ENCODE data around the gene PTPRT. TPM values are rescaled to one million over a fixed set of nuclear protein-coding genes. Genes with fewer than 3 reads are reported as not detected.

PTPRT gene
- total RNA-seq, 1 donor from 2014 or later = not detected

GRCh38 chr20:43178080-43178479 lies 11.6 kb downstream of the PTPRT start:
- no peak for TF ChIP-seq CTCF (IDR thresholded peaks at IDR 0.05)
- Mint-ChIP-seq H3K27ac (ENCODE audit: unreplicated experiment) (no peak overlapping the region), H3K9me3 (ENCODE audit: low read depth) (no peaks in the 10 kb centered on the region), H3K36me3 (ENCODE audit: low read depth) (no peaks in the 10 kb centered on the region), H3K4me3 (ENCODE audit: unreplicated experiment) (no peak overlapping the region), H3K4me1 (ENCODE audit: low read depth) (no peaks in the 10 kb centered on the region), H3K27me3 (ENCODE audit: low read depth) (peaks cover 3% of the 10 kb centered on the region)
- DNase-seq (ENCODE audit: low spot score) = no peak

- Mint-ChIP-seq H3K27ac (ENCODE audit: unreplicated experiment) (no peak overlapping the region), H3K4me1 (ENCODE audit: low read depth) (no peaks in the 10 kb centered on the region), H3K36me3 (ENCODE audit: low read depth) (no peaks in the 10 kb centered on the region), H3K4me3 (ENCODE audit: unreplicated experiment) (no peak overlapping the region), H3K27me3 (ENCODE audit: low read depth) (peaks cover 3% of the 10 kb centered on the region), H3K9me3 (ENCODE audit: low read depth) (no peaks in the 10 kb centered on the region)
- no peak for DNase-seq (ENCODE audit: low spot score)
- no peak for TF ChIP-seq CTCF (IDR thresholded peaks at IDR 0.05)
Measured at GRCh38 chr20:43176726-43177125, 13.0 kb downstream of the PTPRT start.

- Mint-ChIP-seq H3K9me3 (ENCODE audit: low read depth) (no peaks in the 10 kb centered on the region), H3K27ac (ENCODE audit: unreplicated experiment) (no peak overlapping the region), H3K4me3 (ENCODE audit: unreplicated experiment) (no peak overlapping the region), H3K27me3 (ENCODE audit: low read depth) (peaks cover 4% of the 10 kb centered on the region), H3K36me3 (ENCODE audit: low read depth) (no peaks in the 10 kb centered on the region), H3K4me1 (ENCODE audit: low read depth) (no peaks in the 10 kb centered on the region)
- no peak for TF ChIP-seq CTCF (IDR thresholded peaks at IDR 0.05)
- DNase-seq (ENCODE audit: low spot score) = no peak
Measured at GRCh38 chr20:43171930-43172329, 17.8 kb downstream of the PTPRT start.

GRCh38 chr20:43170771-43171170 lies 18.9 kb downstream of the PTPRT start:
- Mint-ChIP-seq H3K27me3 (ENCODE audit: low read depth) (peaks cover 4% of the 10 kb centered on the region), H3K4me3 (ENCODE audit: unreplicated experiment) (no peak overlapping the region), H3K36me3 (ENCODE audit: low read depth) (no peaks in the 10 kb centered on the region), H3K9me3 (ENCODE audit: low read depth) (peaks cover 2% of the 10 kb centered on the region), H3K27ac (ENCODE audit: unreplicated experiment) (no peak overlapping the region), H3K4me1 (ENCODE audit: low read depth) (no peaks in the 10 kb centered on the region)
- DNase-seq (ENCODE audit: low spot score) = no peak
- no peak for TF ChIP-seq CTCF (IDR thresholded peaks at IDR 0.05)

- Mint-ChIP-seq H3K4me3 (ENCODE audit: unreplicated experiment) (no peak overlapping the region), H3K27me3 (ENCODE audit: low read depth) (peaks cover 2% of the 10 kb centered on the region), H3K4me1 (ENCODE audit: low read depth) (no peaks in the 10 kb centered on the region), H3K9me3 (ENCODE audit: low read depth) (peaks cover 8% of the 10 kb centered on the region), H3K36me3 (ENCODE audit: low read depth) (no peaks in the 10 kb centered on the region), H3K27ac (ENCODE audit: unreplicated experiment) (no peak overlapping the region)
- no peak for TF ChIP-seq CTCF (IDR thresholded peaks at IDR 0.05)
- DNase-seq (ENCODE audit: low spot score) = no peak
Measured at GRCh38 chr20:43167615-43168014, 22.1 kb downstream of the PTPRT start.

Data from chondrocyte (in vitro differentiated cells).